Forelimb muscle (tissue), 1 donor: ENCODE data around the gene DCLRE1A. TPM values are rescaled to one million over a fixed set of nuclear protein-coding genes. Genes with fewer than 3 reads are reported as not detected.

ENCODE experiments used
- DNase-seq: peaks from one replicate; pipeline ENCODE4 v3.0.0-alpha.2; 2013; ENCODE audit warnings: low read depth
- polyA plus RNA-seq: library from polyadenylated mRNA; unstranded; fragments of 120-200 nt; gene quantifications from one replicate; pipeline ENCODE4 v1.2.1, GENCODE V29; 2013; ENCODE audit not compliant: insufficient read length

The DCLRE1A gene
- polyA plus RNA-seq, 1 donor: 5.0 TPM

- DNase-seq: no peak
Measured at GRCh38 chr10:113788604-113789083, 65.2 kb downstream of the DCLRE1A start.

Other genes starting within 250 kb of the DCLRE1A start
- gene NRAP, start 190.0 kb downstream of the DCLRE1A start, polyA plus RNA-seq: 31.5 TPM
- 14.0 TPM for gene CASP7, start 174.2 kb downstream of the DCLRE1A start, polyA plus RNA-seq
- gene PLEKHS1, start 102.4 kb downstream of the DCLRE1A start, polyA plus RNA-seq: 0.05 TPM
- 16.1 TPM for gene NHLRC2, start 579 bp upstream of the DCLRE1A start, polyA plus RNA-seq
- 0.05 TPM for gene ADRB1, start 189.8 kb upstream of the DCLRE1A start, polyA plus RNA-seq